B cell (primary cell): Measurements from ENCODE around the gene ISCU. TPM values are rescaled to one million over a fixed set of nuclear protein-coding genes. Genes with fewer than 3 reads are reported as not detected.

Experiments
- ATAC-seq: fragments of 200-7000 bp; cut with Tn5 transposase; one replicate; pipeline ENCODE4 v1.10.0; 2021; ENCODE audit warnings: low read depth, mild to moderate bottlenecking, moderate number of reproducible peaks, moderate library complexity
- CTCF ChIA-PET: fragments of 350-600 bp; sonication (Branson Sonifier 250); formaldehyde crosslinking; loops from one replicate; lab custom pipeline; 2021; ENCODE audit warnings: antibody characterized with exemption, inconsistent platforms; lab: Charles Lee
- POLR2A ChIA-PET: fragments of 350-600 bp; sonication (Branson Sonifier 250); formaldehyde crosslinking; loops from one replicate; lab custom pipeline; 2021; ENCODE audit warnings: antibody characterized with exemption; lab: Charles Lee
- DNase-seq: peaks from one replicate; pipeline ENCODE4 v3.0.0; 2013
- H2AFZ ChIP-seq: 2 replicates; pipeline ENCODE4 v1.6.1; 2012; ENCODE audit warnings: mild to moderate bottlenecking, low read depth, low read length; ENCODE audit not compliant: insufficient read depth, poor library complexity, severe bottlenecking
- H3K27ac ChIP-seq, 2 donors: 1 replicate in 1 of 2; 2 replicates in 1 of 2; pipeline ENCODE4 v1.5.1; 2012 to 2013; ENCODE audit warnings: low read length in 2 of 2, mild to moderate bottlenecking in 2 of 2, moderate library complexity in 1 of 2
- H3K27me3 ChIP-seq, 4 experiments: fragments of 200-600 bp in 1 of 4; sonication (generic) in 1 of 4; replicated peaks in 1 of 4; 1 replicate in 2 of 4; 2 replicates in 2 of 4; pipeline versions ENCODE4 v1.6.1 to v1.7.0; 2013 to 2016; ENCODE audit warnings: low read length in 3 of 4, mild to moderate bottlenecking in 2 of 4, mixed read lengths in 1 of 4, moderate library complexity in 1 of 4; ENCODE audit not compliant: insufficient read depth in 4 of 4, control insufficient read depth in 3 of 4; ENCODE audit errors: control extremely low read depth in 1 of 4
- H3K36me3 ChIP-seq, 2 experiments: replicated peaks in 1 of 2; 1 replicate in 1 of 2; 2 replicates in 1 of 2; pipeline versions ENCODE4 v1.6.1 to v1.7.1; 2013; ENCODE audit warnings: low read length in 1 of 2; ENCODE audit not compliant: insufficient read depth in 2 of 2, control insufficient read depth in 1 of 2; ENCODE audit errors: control extremely low read depth in 1 of 2, extremely low read depth in 1 of 2
- H3K4me1 ChIP-seq, 2 donors: fragments of 200-600 bp in 1 of 2; sonication (generic) in 1 of 2; 1 replicate in 1 of 2; 2 replicates in 1 of 2; pipeline versions ENCODE4 v1.5.1 to v1.6.1; 2013 to 2017; ENCODE audit warnings: low read length in 2 of 2; ENCODE audit not compliant: control insufficient read depth in 2 of 2, insufficient read depth in 2 of 2
- H3K4me2 ChIP-seq: replicated peaks from 2 replicates; pipeline ENCODE3; 2012; ENCODE audit warnings: mild to moderate bottlenecking, low read depth, low read length; ENCODE audit not compliant: poor library complexity, severe bottlenecking
- H3K4me3 ChIP-seq, 5 experiments: fragments of 200-600 bp in 1 of 5; sonication (generic) in 1 of 5; 1 replicate in 3 of 5; 2 replicates in 2 of 5; pipeline versions ENCODE4 v1.5.1 to v1.7.0; 2011 to 2016; ENCODE audit warnings: low read length in 4 of 5, mild to moderate bottlenecking in 4 of 5, low read depth in 2 of 5, control low read depth in 1 of 5, moderate library complexity in 1 of 5; ENCODE audit not compliant: insufficient read depth in 1 of 5; ENCODE audit errors: control extremely low read depth in 1 of 5, extremely low read depth in 1 of 5
- H3K79me2 ChIP-seq: fragments of 200-600 bp; sonication (generic); one replicate; pipeline ENCODE4 v1.6.0; 2016; ENCODE audit warnings: low read length; ENCODE audit not compliant: control insufficient read depth, insufficient read depth
- H3K9ac ChIP-seq: fragments of 200-600 bp; sonication (generic); 2 replicates; pipeline ENCODE4 v1.6.1; 2017; ENCODE audit warnings: mild to moderate bottlenecking, low read length, moderate library complexity
- H3K9me3 ChIP-seq, 3 donors: one replicate each; pipeline versions ENCODE4 v1.6.1 to v1.7.1; 2013; ENCODE audit warnings: low read length in 2 of 3; ENCODE audit not compliant: control insufficient read depth in 2 of 3, insufficient read depth in 1 of 3; ENCODE audit errors: control extremely low read depth in 1 of 3
- H4K20me1 ChIP-seq: 2 replicates; pipeline ENCODE4 v1.6.0; 2012; ENCODE audit warnings: mild to moderate bottlenecking, low read length; ENCODE audit not compliant: insufficient read depth, control insufficient read depth, poor library complexity, severe bottlenecking
- H3K27ac Mint-ChIP-seq: one replicate; pipeline ENCODE4 v1.8.0; 2021; ENCODE audit warnings: mixed read lengths
- H3K27me3 Mint-ChIP-seq: one replicate; pipeline ENCODE4 v1.8.0; 2021; ENCODE audit warnings: mixed read lengths
- H3K4me1 Mint-ChIP-seq: one replicate; pipeline ENCODE4 v1.8.0; 2021; ENCODE audit warnings: mixed read lengths
- H3K4me3 Mint-ChIP-seq: one replicate; pipeline ENCODE4 v1.8.0; 2021; ENCODE audit warnings: mixed read lengths
- H3K9me3 Mint-ChIP-seq: one replicate; pipeline ENCODE4 v1.8.0; 2022; ENCODE audit warnings: mixed read lengths; ENCODE audit not compliant: insufficient read depth
- CTCF ChIP-seq: fragments of 200-600 bp; IDR thresholded peaks from one replicate; pipeline ENCODE4 v1.8.0; 2022; ENCODE audit warnings: antibody characterized with exemption, mild to moderate bottlenecking
- EZH2 ChIP-seq: IDR thresholded peaks from 2 replicates; pipeline ENCODE4 v1.6.1; 2012; ENCODE audit warnings: borderline replicate concordance, low read depth, mild to moderate bottlenecking, moderate library complexity, low read length; ENCODE audit not compliant: insufficient read depth, poor library complexity, severe bottlenecking
- WGBS: methylation state at CpG from one replicate; pipeline ENCODE4 v1.1.5; 2013; ENCODE audit warnings: missing lambda C conversion rate; ENCODE audit not compliant: insufficient coverage; 5-methylcytosine and 5-hydroxymethylcytosine counted together
- intact Hi-C: fragments of 100-400 bp; cut with micrococcal nuclease; formaldehyde crosslinking; loops from one replicate; pipeline ENCODE4 v1.10.0; 2022
- polyA plus RNA-seq: library from polyadenylated mRNA; depleted of rRNA; stranded (reverse); fragments of >200 nt; gene quantifications from 2 replicates; pipeline ENCODE4 v1.2.3, GENCODE V29; 2012
- total RNA-seq, 2 donors: library from RNA; stranded (reverse); fragments of 120-200 nt in 1 of 2; gene quantifications; 1 replicate in 1 of 2; 2 replicates in 1 of 2; pipeline versions ENCODE4 v1.2.3 to v1.2.4, GENCODE V29; 2013 to 2022

Gene ISCU
- total and polyA plus RNA-seq, 2 donors (not counting 1 experiment from before 2014, with no cell fraction given), result 173 to 209 TPM

- POLR2A ChIA-PET, result no interaction called here
- no peak overlapping the region for H3K27ac Mint-ChIP-seq
Measured at GRCh38 chr12:108538146-108538545, 24.2 kb upstream of the ISCU start.

More at GRCh38 chr12:108538146-108538545, 24.2 kb upstream of the ISCU start:
- H3K27me3 Mint-ChIP-seq, result no peaks in the 10 kb centered on the region
- Histone ChIP-seq H2AFZ (no peak overlapping the region), H3K9ac (no peak overlapping the region), H3K9me3 (peaks cover 0 to 5% (median 0%) of the 10 kb centered on the region in 3 donors), H3K79me2 (peaks cover 35% of the 10 kb centered on the region), H3K4me3 (no peak overlapping the region), H4K20me1 (peaks cover 22% of the 10 kb centered on the region), H3K4me1 (peaks cover 0 to 16% of the 10 kb centered on the region in 2 donors), H3K27me3 (no peaks in the 10 kb centered on the region), H3K36me3 (peaks cover 7 to 77% of the 10 kb centered on the region in 2 experiments), H3K4me2 (no peak overlapping the region), H3K27ac (no peak overlapping the region)
- H3K4me1 Mint-ChIP-seq, result peaks cover 16% of the 10 kb centered on the region
- DNase-seq (no peak), ATAC-seq (no peak)
- intact Hi-C loops, result no loop called here
- no peaks in the 10 kb centered on the region for H3K9me3 Mint-ChIP-seq
- CTCF ChIA-PET, result interaction anchor here (0.6 kb wide), 1 partner anchor 19 kb away, joined by 3 read pairs; no protein-coding TSS in a partner anchor
- WGBS, result no CpG with 5 or more reads among the region's 6 CpGs
- H3K4me3 Mint-ChIP-seq, result no peak overlapping the region
- TF ChIP-seq CTCF, result no peak
- TF ChIP-seq EZH2, result no peak
